GM23338 (cell line): Measurements from ENCODE around the gene SLC45A2.

Source experiments
- CREB1 ChIP-seq: fragments of 250-450 bp; sonication (Bioruptor Pico); IDR thresholded peaks from 2 replicates; pipeline ENCODE4 v1.5.0; 2020; ENCODE audit warnings: low read depth, mild to moderate bottlenecking, moderate library complexity
- EZH2 ChIP-seq: fragments of 200-600 bp; sonication (generic); IDR thresholded peaks from one replicate; pipeline ENCODE4 v1.8.0; 2017; ENCODE audit warnings: antibody characterized with exemption, mild to moderate bottlenecking, low read depth; ENCODE audit not compliant: unreplicated experiment
- EZH2phosphoT487 ChIP-seq: fragments of 200-600 bp; sonication (generic); IDR thresholded peaks from one replicate; pipeline ENCODE4 v1.8.1; 2018; ENCODE audit warnings: antibody characterized with exemption; ENCODE audit not compliant: unreplicated experiment
- JUNB ChIP-seq: IDR thresholded peaks from one replicate; pipeline ENCODE4 v1.6.1; 2016; ENCODE audit warnings: antibody characterized with exemption; ENCODE audit not compliant: unreplicated experiment
- NANOG ChIP-seq: IDR thresholded peaks from 2 replicates; pipeline ENCODE4 v1.6.1; 2016; ENCODE audit warnings: antibody characterized with exemption, borderline replicate concordance
- POLR2AphosphoS5 ChIP-seq: IDR thresholded peaks from 2 replicates; pipeline ENCODE4 v1.6.1; 2016; ENCODE audit warnings: antibody characterized with exemption, low read depth
- STAT1 ChIP-seq: IDR thresholded peaks from one replicate; pipeline ENCODE4 v1.6.1; 2016; ENCODE audit warnings: antibody characterized with exemption; ENCODE audit not compliant: unreplicated experiment
- ZNF114 ChIP-seq: fragments of 250-450 bp; sonication (Bioruptor Pico); IDR thresholded peaks from 2 replicates; pipeline ENCODE4 v1.5.0; 2020; ENCODE audit warnings: mild to moderate bottlenecking, moderate library complexity
- ZNF331 ChIP-seq: fragments of 250-450 bp; sonication (Bioruptor Pico); IDR thresholded peaks from 2 replicates; pipeline ENCODE4 v1.5.0; 2020; ENCODE audit warnings: low read depth, mild to moderate bottlenecking, moderate library complexity
- TF ChIP-seq, protein P1 (sequence below), 2 experiments: fragments of 200-600 bp in 1 of 2; sonication (generic) in 1 of 2; conservative IDR thresholded peaks; 2 replicates each; pipeline versions ENCODE4 v1.5.1 to v1.6.1; 2016 to 2017; ENCODE audit warnings: antibody characterized with exemption in 2 of 2, low read depth in 2 of 2, mild to moderate bottlenecking in 2 of 2, moderate library complexity in 1 of 2
- TF ChIP-seq, protein P2 (sequence below): IDR thresholded peaks from one replicate; pipeline ENCODE4 v1.6.1; 2018; ENCODE audit warnings: antibody characterized with exemption; ENCODE audit not compliant: unreplicated experiment
- TF ChIP-seq, protein P3 (sequence below): IDR thresholded peaks from 2 replicates; pipeline ENCODE4 v1.6.1; 2016; ENCODE audit warnings: antibody characterized with exemption
- TF ChIP-seq, protein P4 (sequence below): fragments of 250-450 bp; sonication (Bioruptor Pico); IDR thresholded peaks from 2 replicates; pipeline ENCODE4 v1.5.0; 2020; ENCODE audit warnings: mild to moderate bottlenecking, moderate library complexity

DNA sequence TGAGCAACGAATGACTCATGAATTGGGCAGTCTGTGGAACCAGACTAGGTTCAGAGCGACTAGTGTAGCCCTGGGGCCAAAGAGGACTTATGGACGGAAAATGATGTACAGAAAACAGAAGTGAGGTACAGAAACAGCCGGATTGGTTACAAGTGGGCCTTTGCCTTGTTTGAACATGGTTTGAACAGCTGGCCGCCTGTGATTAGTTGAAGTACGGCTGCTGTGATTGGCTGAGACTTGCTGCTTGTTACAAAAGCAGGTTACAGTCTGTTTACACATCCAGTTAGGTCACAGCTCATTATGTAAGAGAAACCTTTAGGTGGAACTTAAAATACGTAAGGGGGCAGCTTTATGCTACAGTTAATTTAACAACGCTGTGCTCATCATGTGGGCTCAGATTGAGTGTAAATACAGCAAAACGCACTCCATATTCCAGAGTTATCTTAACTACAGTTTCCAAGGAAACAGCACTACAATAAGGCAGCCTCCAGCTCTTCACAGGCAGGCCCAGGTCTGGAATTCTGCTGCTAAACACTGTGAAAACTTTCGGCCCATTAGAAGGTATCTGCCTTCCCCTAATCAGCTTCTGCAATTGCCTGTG is 16.8 kb upstream of the SLC45A2 start:
- TF ChIP-seq, protein P1, sequence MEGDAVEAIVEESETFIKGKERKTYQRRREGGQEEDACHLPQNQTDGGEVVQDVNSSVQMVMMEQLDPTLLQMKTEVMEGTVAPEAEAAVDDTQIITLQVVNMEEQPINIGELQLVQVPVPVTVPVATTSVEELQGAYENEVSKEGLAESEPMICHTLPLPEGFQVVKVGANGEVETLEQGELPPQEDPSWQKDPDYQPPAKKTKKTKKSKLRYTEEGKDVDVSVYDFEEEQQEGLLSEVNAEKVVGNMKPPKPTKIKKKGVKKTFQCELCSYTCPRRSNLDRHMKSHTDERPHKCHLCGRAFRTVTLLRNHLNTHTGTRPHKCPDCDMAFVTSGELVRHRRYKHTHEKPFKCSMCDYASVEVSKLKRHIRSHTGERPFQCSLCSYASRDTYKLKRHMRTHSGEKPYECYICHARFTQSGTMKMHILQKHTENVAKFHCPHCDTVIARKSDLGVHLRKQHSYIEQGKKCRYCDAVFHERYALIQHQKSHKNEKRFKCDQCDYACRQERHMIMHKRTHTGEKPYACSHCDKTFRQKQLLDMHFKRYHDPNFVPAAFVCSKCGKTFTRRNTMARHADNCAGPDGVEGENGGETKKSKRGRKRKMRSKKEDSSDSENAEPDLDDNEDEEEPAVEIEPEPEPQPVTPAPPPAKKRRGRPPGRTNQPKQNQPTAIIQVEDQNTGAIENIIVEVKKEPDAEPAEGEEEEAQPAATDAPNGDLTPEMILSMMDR (conservative IDR thresholded peaks at IDR 0.05; ENCODE audit: low read depth in 2 of 2), result no peak
- TF ChIP-seq STAT1, result no peak
- no peak for TF ChIP-seq EZH2
- no peak for TF ChIP-seq CREB1 (CRISPR knock-in tag)
- TF ChIP-seq, protein P2, sequence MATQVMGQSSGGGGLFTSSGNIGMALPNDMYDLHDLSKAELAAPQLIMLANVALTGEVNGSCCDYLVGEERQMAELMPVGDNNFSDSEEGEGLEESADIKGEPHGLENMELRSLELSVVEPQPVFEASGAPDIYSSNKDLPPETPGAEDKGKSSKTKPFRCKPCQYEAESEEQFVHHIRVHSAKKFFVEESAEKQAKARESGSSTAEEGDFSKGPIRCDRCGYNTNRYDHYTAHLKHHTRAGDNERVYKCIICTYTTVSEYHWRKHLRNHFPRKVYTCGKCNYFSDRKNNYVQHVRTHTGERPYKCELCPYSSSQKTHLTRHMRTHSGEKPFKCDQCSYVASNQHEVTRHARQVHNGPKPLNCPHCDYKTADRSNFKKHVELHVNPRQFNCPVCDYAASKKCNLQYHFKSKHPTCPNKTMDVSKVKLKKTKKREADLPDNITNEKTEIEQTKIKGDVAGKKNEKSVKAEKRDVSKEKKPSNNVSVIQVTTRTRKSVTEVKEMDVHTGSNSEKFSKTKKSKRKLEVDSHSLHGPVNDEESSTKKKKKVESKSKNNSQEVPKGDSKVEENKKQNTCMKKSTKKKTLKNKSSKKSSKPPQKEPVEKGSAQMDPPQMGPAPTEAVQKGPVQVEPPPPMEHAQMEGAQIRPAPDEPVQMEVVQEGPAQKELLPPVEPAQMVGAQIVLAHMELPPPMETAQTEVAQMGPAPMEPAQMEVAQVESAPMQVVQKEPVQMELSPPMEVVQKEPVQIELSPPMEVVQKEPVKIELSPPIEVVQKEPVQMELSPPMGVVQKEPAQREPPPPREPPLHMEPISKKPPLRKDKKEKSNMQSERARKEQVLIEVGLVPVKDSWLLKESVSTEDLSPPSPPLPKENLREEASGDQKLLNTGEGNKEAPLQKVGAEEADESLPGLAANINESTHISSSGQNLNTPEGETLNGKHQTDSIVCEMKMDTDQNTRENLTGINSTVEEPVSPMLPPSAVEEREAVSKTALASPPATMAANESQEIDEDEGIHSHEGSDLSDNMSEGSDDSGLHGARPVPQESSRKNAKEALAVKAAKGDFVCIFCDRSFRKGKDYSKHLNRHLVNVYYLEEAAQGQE, result no peak
- no peak for TF ChIP-seq POLR2AphosphoS5
- no peak for TF ChIP-seq EZH2phosphoT487
- TF ChIP-seq ZNF331 (CRISPR knock-in tag), result no peak
- TF ChIP-seq, protein P3, sequence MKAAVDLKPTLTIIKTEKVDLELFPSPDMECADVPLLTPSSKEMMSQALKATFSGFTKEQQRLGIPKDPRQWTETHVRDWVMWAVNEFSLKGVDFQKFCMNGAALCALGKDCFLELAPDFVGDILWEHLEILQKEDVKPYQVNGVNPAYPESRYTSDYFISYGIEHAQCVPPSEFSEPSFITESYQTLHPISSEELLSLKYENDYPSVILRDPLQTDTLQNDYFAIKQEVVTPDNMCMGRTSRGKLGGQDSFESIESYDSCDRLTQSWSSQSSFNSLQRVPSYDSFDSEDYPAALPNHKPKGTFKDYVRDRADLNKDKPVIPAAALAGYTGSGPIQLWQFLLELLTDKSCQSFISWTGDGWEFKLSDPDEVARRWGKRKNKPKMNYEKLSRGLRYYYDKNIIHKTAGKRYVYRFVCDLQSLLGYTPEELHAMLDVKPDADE, result no peak
- no peak for TF ChIP-seq ZNF114 (CRISPR knock-in tag)
- TF ChIP-seq JUNB, result no peak
- TF ChIP-seq, protein P4, sequence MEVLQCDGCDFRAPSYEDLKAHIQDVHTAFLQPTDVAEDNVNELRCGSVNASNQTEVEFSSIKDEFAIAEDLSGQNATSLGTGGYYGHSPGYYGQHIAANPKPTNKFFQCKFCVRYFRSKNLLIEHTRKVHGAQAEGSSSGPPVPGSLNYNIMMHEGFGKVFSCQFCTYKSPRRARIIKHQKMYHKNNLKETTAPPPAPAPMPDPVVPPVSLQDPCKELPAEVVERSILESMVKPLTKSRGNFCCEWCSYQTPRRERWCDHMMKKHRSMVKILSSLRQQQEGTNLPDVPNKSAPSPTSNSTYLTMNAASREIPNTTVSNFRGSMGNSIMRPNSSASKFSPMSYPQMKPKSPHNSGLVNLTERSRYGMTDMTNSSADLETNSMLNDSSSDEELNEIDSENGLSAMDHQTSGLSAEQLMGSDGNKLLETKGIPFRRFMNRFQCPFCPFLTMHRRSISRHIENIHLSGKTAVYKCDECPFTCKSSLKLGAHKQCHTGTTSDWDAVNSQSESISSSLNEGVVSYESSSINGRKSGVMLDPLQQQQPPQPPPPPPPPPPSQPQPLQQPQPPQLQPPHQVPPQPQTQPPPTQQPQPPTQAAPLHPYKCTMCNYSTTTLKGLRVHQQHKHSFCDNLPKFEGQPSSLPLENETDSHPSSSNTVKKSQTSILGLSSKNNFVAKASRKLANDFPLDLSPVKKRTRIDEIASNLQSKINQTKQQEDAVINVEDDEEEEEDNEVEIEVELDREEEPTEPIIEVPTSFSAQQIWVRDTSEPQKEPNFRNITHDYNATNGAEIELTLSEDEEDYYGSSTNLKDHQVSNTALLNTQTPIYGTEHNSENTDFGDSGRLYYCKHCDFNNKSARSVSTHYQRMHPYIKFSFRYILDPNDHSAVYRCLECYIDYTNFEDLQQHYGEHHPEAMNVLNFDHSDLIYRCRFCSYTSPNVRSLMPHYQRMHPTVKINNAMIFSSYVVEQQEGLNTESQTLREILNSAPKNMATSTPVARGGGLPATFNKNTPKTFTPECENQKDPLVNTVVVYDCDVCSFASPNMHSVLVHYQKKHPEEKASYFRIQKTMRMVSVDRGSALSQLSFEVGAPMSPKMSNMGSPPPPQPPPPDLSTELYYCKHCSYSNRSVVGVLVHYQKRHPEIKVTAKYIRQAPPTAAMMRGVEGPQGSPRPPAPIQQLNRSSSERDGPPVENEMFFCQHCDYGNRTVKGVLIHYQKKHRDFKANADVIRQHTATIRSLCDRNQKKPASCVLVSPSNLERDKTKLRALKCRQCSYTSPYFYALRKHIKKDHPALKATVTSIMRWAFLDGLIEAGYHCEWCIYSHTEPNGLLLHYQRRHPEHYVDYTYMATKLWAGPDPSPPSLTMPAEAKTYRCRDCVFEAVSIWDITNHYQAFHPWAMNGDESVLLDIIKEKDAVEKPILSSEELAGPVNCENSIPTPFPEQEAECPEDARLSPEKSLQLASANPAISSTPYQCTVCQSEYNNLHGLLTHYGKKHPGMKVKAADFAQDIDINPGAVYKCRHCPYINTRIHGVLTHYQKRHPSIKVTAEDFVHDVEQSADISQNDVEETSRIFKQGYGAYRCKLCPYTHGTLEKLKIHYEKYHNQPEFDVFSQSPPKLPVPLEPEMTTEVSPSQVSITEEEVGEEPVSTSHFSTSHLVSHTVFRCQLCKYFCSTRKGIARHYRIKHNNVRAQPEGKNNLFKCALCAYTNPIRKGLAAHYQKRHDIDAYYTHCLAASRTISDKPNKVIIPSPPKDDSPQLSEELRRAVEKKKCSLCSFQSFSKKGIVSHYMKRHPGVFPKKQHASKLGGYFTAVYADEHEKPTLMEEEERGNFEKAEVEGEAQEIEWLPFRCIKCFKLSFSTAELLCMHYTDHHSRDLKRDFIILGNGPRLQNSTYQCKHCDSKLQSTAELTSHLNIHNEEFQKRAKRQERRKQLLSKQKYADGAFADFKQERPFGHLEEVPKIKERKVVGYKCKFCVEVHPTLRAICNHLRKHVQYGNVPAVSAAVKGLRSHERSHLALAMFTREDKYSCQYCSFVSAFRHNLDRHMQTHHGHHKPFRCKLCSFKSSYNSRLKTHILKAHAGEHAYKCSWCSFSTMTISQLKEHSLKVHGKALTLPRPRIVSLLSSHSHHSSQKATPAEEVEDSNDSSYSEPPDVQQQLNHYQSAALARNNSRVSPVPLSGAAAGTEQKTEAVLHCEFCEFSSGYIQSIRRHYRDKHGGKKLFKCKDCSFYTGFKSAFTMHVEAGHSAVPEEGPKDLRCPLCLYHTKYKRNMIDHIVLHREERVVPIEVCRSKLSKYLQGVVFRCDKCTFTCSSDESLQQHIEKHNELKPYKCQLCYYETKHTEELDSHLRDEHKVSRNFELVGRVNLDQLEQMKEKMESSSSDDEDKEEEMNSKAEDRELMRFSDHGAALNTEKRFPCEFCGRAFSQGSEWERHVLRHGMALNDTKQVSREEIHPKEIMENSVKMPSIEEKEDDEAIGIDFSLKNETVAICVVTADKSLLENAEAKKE (CRISPR knock-in tag), result no peak
- no peak for TF ChIP-seq NANOG
